Heart left ventricle (tissue), 13 donors: ENCODE data around the gene TTC22.

Experiments used
- POLR2A ChIP-seq, 2 donors: fragments of 450-650 bp; IDR thresholded peaks; one replicate each; pipeline ENCODE4 v1.6.1; 2017; ENCODE audit warnings: antibody characterized with exemption in 2 of 2, mild to moderate bottlenecking in 2 of 2, moderate library complexity in 2 of 2
- TF ChIP-seq, protein P1 (sequence below), 12 donors: fragments of 200-600 bp; sonication (generic) in 4 of 12; IDR thresholded peaks; one replicate each; pipeline versions ENCODE4 v1.5.0 to v1.8.0; 2018 to 2022; ENCODE audit warnings: antibody characterized with exemption in 12 of 12, mild to moderate bottlenecking in 5 of 12
- donor health status: ischemic (EF 13 %, LVEDD 7.1; RV severe dilation, severe dysfunction).
- donor health status: DM: no; HTN: yes; CAD: no.
- donor health status: DM: no; HTN: no; CAD: no.
- donor health status: ischemic (EF 25% LVEDD 6.9; RV normal size, moderate dysfunction).
- donor health status: ischemic (EF 25% LVEDD 5.7; RV mildly dilated, moderate dysfunction).
- donor health status: ischemic (EF 35%, LVEDD 5.7; RV mildly dilated, moderate dysfunction).
- donor health status: nonischemic (EF 11% LVEDD 7.7; RV severe dilation, severe dysfunction).
- donor health status: DM: yes; HTN: yes; CAD: no.
- donor health status: PGD.
- donor health status: ischemic (EF 29% LVEDD 5.4; RV normal size, mild dysfunction).
- donor health status: nonischemic (EF 23%, LVEDD 6.1; RV moderate dilation, normal function).

DNA sequence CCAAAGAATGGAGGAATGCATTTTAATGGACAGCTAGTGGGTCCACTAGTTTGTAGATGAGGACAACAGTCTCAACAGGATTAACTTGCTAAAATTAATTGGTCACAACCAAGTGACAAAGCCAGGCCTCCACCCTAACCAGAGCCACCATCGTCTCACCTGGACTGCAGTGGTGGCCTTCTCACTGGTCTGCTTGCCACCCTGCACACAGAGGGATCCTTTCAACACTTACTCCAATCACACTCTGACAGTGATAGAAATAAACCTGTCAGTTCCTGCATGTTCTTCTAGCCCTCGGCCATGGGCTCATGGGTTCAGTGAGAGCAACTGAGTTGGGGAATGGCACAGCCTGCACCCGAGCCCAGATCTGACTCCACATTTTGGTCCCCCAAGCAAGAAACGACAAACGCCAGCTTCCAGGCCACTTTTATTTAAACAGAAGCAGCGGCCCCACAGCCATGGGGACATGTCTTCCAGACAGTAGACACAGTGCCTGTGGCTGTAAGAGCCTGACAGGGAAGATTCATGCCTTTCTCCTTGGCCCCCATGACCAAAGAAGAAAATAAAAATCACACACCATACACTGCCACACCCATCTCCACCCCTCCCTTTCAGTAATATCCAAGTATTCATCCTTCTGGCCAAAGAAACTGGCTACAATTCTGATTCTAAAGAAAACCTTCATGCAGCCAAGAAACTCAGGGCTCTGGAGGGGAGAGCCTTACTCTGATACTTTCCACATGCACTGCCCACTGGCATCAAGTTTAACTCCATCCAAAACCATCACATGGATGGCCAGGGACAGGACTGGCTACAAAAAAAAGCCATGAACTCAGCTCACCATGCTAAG lies 48.3 kb upstream of the TTC22 start:
- TF ChIP-seq, protein P1, sequence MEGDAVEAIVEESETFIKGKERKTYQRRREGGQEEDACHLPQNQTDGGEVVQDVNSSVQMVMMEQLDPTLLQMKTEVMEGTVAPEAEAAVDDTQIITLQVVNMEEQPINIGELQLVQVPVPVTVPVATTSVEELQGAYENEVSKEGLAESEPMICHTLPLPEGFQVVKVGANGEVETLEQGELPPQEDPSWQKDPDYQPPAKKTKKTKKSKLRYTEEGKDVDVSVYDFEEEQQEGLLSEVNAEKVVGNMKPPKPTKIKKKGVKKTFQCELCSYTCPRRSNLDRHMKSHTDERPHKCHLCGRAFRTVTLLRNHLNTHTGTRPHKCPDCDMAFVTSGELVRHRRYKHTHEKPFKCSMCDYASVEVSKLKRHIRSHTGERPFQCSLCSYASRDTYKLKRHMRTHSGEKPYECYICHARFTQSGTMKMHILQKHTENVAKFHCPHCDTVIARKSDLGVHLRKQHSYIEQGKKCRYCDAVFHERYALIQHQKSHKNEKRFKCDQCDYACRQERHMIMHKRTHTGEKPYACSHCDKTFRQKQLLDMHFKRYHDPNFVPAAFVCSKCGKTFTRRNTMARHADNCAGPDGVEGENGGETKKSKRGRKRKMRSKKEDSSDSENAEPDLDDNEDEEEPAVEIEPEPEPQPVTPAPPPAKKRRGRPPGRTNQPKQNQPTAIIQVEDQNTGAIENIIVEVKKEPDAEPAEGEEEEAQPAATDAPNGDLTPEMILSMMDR (IDR thresholded peaks at IDR 0.05) = no peak
- no peak for TF ChIP-seq POLR2A (IDR thresholded peaks at IDR 0.05)
